Measurements from ENCODE around the gene KRT83. TPM values are rescaled to one million over a fixed set of nuclear protein-coding genes. Genes with fewer than 3 reads are reported as not detected.

The KRT83 gene
- polyA plus RNA-seq, 1 donor (not counting 4 experiments of a cell fraction or from before 2014, with no cell fraction given), result not detected

DNA sequence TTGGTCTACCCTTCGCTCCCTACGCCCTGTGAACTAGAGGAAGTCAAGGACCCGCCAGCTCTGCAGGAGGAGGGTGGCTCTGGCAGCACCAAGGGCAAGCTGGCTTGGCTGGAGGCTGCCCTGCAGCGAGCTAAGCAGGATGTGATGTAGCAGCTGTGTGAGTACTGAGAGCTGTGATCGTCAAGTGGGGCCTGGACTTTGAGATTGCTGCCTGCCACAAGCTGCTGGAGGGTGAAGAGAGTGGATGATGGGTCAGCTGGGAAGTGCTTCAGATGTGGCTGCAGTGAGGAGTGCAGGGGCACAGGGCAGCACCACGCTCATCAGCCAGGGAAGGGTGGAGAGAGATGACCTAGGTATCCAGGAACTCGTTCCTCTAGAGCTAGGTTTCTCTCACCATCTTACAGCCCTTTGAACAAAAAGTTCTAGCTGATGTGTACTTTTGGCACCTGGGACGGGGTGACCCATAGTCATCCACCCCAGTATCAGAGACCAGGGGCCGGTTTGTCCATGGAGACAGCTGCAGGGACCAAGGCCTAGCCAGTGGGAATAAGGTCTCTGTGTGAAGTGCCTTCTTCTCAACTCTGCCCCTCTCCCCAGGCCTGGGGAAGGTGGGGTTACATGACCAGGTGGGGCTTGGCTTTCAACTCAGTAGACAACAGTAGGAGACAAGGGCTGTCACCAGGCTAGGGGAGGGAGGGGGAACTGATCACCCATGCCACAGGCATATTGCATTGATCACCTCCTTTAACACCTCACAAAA lies 43.5 kb downstream of the KRT83 start:
- H3K4me2 ChIP-seq (ENCODE audit: control insufficient read depth, extremely low read depth, insufficient read depth, low read depth, low read length), result no peak overlapping the region
- H3K4me3 ChIP-seq (ENCODE audit: control insufficient read depth in 2 of 3, extremely low read depth in 1 of 3, insufficient read depth in 2 of 3, low read depth in 1 of 3, low read length in 3 of 3), result no peak overlapping the region
- H3K27ac ChIP-seq (ENCODE audit: control insufficient read depth, insufficient read depth, low read length), result no peak overlapping the region
- peaks cover 34% of the 10 kb centered on the region for H3K4me1 ChIP-seq (ENCODE audit: control insufficient read depth, extremely low read depth, insufficient read depth, low read length)
- no peaks in the 10 kb centered on the region for H3K79me2 ChIP-seq (ENCODE audit: control insufficient read depth, insufficient read depth, low read length)
- H3K27me3 ChIP-seq (ENCODE audit: control insufficient read depth, extremely low read depth, insufficient read depth, low read length), result no peaks in the 10 kb centered on the region
- no peaks in the 10 kb centered on the region for H4K20me1 ChIP-seq (ENCODE audit: control insufficient read depth, extremely low read depth, insufficient read depth, low read length)
- no peaks in the 10 kb centered on the region for H3K9me3 ChIP-seq (ENCODE audit: control insufficient read depth, low read depth, low read length)
- H3K36me3 ChIP-seq (ENCODE audit: control insufficient read depth in 2 of 2, extremely low read depth in 1 of 2, insufficient read depth in 2 of 2, low read length in 2 of 2), result no peaks in the 10 kb centered on the region
- H3K9me1 ChIP-seq (ENCODE audit: control insufficient read depth, extremely low read depth, insufficient read depth, low read length), result no peaks in the 10 kb centered on the region
- TF ChIP-seq CTCF (optimal IDR thresholded peaks at IDR 0.05 in 1 of 3, IDR thresholded peaks at IDR 0.05 in 1 of 3, conservative IDR thresholded peaks at IDR 0.05 in 1 of 3; ENCODE audit: extremely low read depth in 1 of 3, insufficient read depth in 2 of 3, low read length in 3 of 3) (no peak), EZH2 (IDR thresholded peaks at IDR 0.05; ENCODE audit: low read length) (no peak)
- FAIRE-seq (no peak), DNase-seq (ENCODE audit: low read depth, low spot score) (no peak)
- dilution Hi-C loops (cut with MboI; ENCODE audit: extremely low pct_ligation_motif_present, low sequenced_read_pairs), result no loop called here
- H2AFZ ChIP-seq (ENCODE audit: control insufficient read depth, low read length), result no peak overlapping the region
- H3K9ac ChIP-seq (ENCODE audit: control insufficient read depth, extremely low read depth, insufficient read depth, low read length), result no peak overlapping the region

- no peaks in the 10 kb centered on the region for H3K27me3 ChIP-seq (ENCODE audit: control insufficient read depth, extremely low read depth, insufficient read depth, low read length)
- no peaks in the 10 kb centered on the region for H3K9me1 ChIP-seq (ENCODE audit: control insufficient read depth, extremely low read depth, insufficient read depth, low read length)
- FAIRE-seq, result no peak
- no peak overlapping the region for H3K4me3 ChIP-seq (ENCODE audit: control insufficient read depth in 2 of 3, extremely low read depth in 1 of 3, insufficient read depth in 2 of 3, low read depth in 1 of 3, low read length in 3 of 3)
- H3K36me3 ChIP-seq (ENCODE audit: control insufficient read depth in 2 of 2, extremely low read depth in 1 of 2, insufficient read depth in 2 of 2, low read length in 2 of 2), result no peaks in the 10 kb centered on the region
- no peak overlapping the region for H2AFZ ChIP-seq (ENCODE audit: control insufficient read depth, low read length)
- TF ChIP-seq EZH2 (IDR thresholded peaks at IDR 0.05; ENCODE audit: low read length) (no peak), CTCF (optimal IDR thresholded peaks at IDR 0.05 in 1 of 3, IDR thresholded peaks at IDR 0.05 in 1 of 3, conservative IDR thresholded peaks at IDR 0.05 in 1 of 3; ENCODE audit: extremely low read depth in 1 of 3, insufficient read depth in 2 of 3, low read length in 3 of 3) (no peak)
- H3K9me3 ChIP-seq (ENCODE audit: control insufficient read depth, low read depth, low read length), result no peaks in the 10 kb centered on the region
- no peaks in the 10 kb centered on the region for H3K79me2 ChIP-seq (ENCODE audit: control insufficient read depth, insufficient read depth, low read length)
- H3K4me1 ChIP-seq (ENCODE audit: control insufficient read depth, extremely low read depth, insufficient read depth, low read length), result peaks cover 23% of the 10 kb centered on the region
- no peak overlapping the region for H3K4me2 ChIP-seq (ENCODE audit: control insufficient read depth, extremely low read depth, insufficient read depth, low read depth, low read length)
- H4K20me1 ChIP-seq (ENCODE audit: control insufficient read depth, extremely low read depth, insufficient read depth, low read length), result no peaks in the 10 kb centered on the region
- DNase-seq (ENCODE audit: low read depth, low spot score), result no peak
- no peak overlapping the region for H3K27ac ChIP-seq (ENCODE audit: control insufficient read depth, insufficient read depth, low read length)
- dilution Hi-C loops (cut with MboI; ENCODE audit: extremely low pct_ligation_motif_present, low sequenced_read_pairs), result no loop called here
- no peak overlapping the region for H3K9ac ChIP-seq (ENCODE audit: control insufficient read depth, extremely low read depth, insufficient read depth, low read length)
Measured at GRCh38 chr12:52275686-52276085, 45.5 kb downstream of the KRT83 start.
